Activated CD4-positive, alpha-beta T cell treated with anti-CD3 and anti-CD28 coated beads, Interleukin-2, Interleukin-6, amounts not matched to agents 100 ng/mL and 50 ng/mL, durations not matched to agents 16 hours and 8 hours (primary cell): ENCODE measurements around the gene FAM184B.

Experiments
- DNase-seq: peaks from one replicate; pipeline ENCODE4 v3.0.0-alpha.2; 2020

Gene FAM184B

GRCh38 chr4:17623451-17624001, 157.9 kb downstream of the FAM184B start:
- no peak for DNase-seq

DNA sequence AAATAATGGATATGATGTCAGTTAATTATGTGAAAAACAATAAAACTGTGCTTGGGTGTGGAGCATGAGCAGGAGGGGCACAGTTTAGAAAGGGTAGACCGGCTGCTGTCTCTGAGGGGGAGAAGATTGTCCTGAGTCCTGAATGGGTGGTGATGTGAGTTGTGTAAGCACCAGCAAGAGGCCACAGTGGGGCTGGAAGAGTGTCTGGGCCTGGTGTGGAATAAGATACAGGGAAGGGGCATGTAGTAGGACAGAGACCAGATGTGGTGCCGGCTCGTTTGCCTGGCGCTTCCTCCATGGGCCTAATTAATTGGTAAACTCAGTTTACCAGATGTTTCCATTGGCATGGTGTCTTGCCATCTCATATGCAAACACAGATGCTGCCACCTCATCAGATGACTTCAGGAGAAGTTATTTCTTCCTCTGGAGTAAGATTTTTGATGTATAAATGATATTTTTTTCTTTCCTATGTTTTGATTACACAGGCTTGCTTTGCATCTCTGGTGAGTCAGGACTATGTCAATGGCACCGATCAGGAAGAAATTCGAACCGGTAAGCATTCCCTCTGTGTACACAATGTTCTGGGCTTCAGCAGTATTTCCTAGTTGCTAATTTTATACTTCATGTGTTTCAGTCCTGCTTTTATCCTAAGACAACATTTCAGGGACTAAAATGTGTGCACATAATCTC, 161.9 kb downstream of the FAM184B start:
- no peak for DNase-seq

DNA sequence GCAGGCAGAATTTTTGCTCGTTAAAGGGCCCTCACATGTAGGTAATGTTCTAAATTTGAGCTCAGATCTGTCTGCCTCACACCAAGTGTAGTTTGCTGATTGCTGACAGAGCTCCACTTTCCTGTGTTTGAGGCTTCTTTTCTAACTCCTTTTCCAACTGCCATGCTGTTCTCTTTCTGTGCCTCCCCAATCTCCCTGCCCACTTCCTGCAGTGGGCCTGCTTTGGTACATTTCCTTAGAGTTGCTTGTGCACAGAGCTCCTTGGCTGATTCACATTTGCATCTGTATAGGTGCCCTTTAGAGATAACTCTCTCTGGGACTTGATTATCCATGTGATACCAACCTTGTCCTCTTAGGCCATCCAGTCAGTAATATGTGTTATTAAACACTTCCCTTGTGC, 162.5 kb downstream of the FAM184B start:
- no peak for DNase-seq

- DNase-seq = peak; percentile 6
Measured at GRCh38 chr4:17616283-17616682, 165.1 kb downstream of the FAM184B start.

DNA sequence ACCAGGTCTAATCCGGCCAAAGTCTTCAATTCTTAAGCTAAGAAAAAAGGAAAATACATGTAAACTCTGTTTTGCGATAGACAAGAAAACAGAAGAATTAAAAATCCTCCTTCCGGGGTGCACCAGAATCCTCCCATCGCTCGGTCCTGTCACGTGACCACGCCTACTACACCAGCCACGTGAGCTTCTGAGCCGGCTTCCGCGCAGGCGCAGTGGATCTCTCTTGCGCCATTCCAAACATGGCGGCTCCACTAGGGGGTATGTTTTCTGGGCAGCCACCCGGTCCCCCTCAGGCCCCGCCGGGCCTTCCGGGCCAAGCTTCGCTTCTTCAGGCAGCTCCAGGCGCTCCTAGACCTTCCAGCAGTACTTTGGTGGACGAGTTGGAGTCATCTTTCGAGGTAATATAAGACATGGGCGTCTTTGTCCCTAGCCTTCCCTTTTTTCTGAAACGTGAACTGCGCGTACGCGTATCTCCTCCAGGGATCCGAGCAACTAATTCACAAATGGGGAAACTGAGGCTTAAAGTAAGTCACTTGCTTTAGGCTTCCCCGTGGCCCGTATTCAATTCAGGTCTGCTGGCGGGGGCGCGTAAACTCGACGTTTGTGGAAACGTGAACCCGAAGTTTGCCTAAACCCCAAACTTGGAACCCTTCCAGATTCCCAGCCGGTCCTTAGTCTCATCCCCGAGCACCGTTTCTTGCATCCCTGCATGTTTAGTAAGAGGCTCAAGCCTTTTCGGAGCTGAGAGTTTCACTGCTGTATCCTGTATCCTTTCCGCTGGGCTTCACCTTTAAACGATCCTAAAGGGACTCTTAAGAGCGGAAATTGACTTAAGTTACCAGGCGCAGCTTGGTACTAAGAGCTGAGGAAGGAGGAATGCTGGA, 166.8 kb downstream of the FAM184B start, which contains the start of gene MED28:
Gene MED28, plus strand, starts transcription at position 226 of the 884 bp plus-strand sequence. Its CDS starts 14 bp downstream, at position 240.
- DNase-seq = peak; percentile 96

- no peak for DNase-seq
Measured at GRCh38 chr4:17613761-17614415, 167.5 kb downstream of the FAM184B start.

- no peak for DNase-seq
Measured at GRCh38 chr4:17605236-17605635, 176.2 kb downstream of the FAM184B start.

- no peak for DNase-seq
Measured at GRCh38 chr4:17599826-17600225, 181.6 kb downstream of the FAM184B start.

- DNase-seq = no peak
Measured at GRCh38 chr4:17597517-17597916, 183.9 kb downstream of the FAM184B start.

- no peak for DNase-seq
Measured at GRCh38 chr4:17595471-17596005, 185.9 kb downstream of the FAM184B start.

- no peak for DNase-seq
Measured at GRCh38 chr4:17589355-17589754, 192.1 kb downstream of the FAM184B start.

DNA sequence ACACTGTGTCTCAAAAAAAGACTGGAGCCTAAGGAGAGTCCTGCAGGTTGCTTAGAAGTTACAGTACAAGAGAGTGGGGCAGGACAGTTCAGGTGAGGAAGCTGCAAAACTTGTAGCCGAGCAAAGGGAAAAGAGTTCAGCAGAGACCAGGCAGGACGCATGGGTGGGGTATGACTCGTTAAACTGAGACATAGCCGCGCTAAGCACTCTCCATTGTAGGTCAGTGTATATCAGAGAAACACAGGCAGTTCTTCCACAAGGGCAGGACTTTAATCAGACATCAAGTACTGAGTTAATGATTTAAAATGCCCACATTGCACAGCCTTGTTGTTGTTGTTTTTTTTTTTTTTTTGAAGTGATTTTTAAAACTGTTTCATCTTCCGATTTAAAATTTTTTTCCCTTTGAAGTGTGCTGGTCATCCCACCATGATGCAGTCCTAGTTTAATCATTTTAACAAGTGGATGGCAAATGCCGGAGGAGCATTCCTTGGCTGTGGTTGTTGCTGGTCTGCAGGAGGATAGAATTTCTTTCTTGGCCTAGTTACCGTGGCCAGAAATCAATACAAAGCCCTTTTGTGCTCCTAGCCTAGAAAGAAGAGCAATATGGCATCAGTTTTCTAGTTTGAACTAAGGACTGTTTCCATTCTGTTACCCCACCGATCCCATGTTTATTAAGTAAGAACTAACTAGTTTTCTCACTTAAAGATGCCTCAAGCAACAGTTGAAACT, 194.2 kb downstream of the FAM184B start:
- no peak for DNase-seq

DNA sequence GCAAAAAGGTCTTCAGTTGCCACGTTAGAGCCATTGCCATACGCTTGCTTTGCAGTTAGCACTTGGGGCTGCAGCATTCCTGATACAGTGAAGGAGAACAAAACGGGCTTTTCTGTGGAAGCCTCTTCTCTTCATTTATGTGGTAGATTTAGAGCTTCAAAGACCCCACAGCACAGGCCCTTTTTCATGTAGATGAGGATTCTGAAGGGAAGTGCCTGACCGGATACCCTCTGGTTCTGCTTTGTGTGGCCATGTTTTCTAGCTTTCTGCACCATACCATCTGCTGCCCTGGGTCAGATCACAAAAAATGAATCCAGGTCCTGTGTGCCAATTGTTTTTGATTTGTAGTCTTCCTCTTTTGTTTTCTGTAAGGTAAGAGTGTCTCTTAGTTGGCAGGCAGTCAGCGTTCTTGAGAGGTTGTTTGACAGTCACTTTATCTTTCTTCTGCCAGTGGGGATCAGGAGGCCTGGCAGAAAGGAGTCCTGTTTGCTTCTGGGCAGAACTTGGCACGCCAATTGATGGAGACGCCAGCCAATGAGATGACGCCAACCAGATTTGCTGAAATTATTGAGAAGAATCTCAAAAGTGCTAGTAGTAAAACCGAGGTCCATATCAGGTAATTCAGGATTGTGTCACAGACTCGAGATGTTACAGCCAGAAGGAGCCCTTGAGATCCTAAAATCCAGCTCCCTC, 196.8 kb downstream of the FAM184B start:
- DNase-seq = no peak

GRCh38 chr4:17583941-17584340, 197.5 kb downstream of the FAM184B start:
- DNase-seq = no peak

- DNase-seq = no peak
Measured at GRCh38 chr4:17583276-17583675, 198.1 kb downstream of the FAM184B start.

- no peak for DNase-seq
Measured at GRCh38 chr4:17580969-17581368, 200.5 kb downstream of the FAM184B start.
